LNCAP (cell line): ENCODE measurements around the gene IGF1R.

Experiments used
- CTCF ChIP-seq: fragments of 450-650 bp; IDR thresholded peaks from 2 replicates; pipeline ENCODE4 v1.5.1; 2017; ENCODE audit warnings: mild to moderate bottlenecking

Gene IGF1R

GRCh38 chr15:98953968-98954367 is 305.6 kb downstream of the IGF1R start:
- TF ChIP-seq CTCF: no peak

GRCh38 chr15:98954411-98954810 is 306.1 kb downstream of the IGF1R start:
- no peak for TF ChIP-seq CTCF

- TF ChIP-seq CTCF: no peak
Observed at GRCh38 chr15:98955331-98955730, 307.0 kb downstream of the IGF1R start.

- TF ChIP-seq CTCF: no peak
Observed at GRCh38 chr15:98955961-98956723, 307.8 kb downstream of the IGF1R start.

- TF ChIP-seq CTCF: no peak
Observed at GRCh38 chr15:98956796-98957553, 308.6 kb downstream of the IGF1R start.

- TF ChIP-seq CTCF: no peak
Observed at GRCh38 chr15:98957655-98958054, 309.3 kb downstream of the IGF1R start.

- no peak for TF ChIP-seq CTCF
Observed at GRCh38 chr15:98958076-98958475, 309.7 kb downstream of the IGF1R start.
